H7 (cell line): ENCODE results near the gene SAMD13. TPM values are rescaled to one million over a fixed set of nuclear protein-coding genes. Genes with fewer than 3 reads are reported as not detected.

Experiments used
- DNase-seq: peaks from one replicate; pipeline ENCODE4 v3.0.0; 2012
- H3K27me3 ChIP-seq: 2 replicates; pipeline ENCODE4 v1.6.0; 2011; ENCODE audit warnings: mild to moderate bottlenecking, low read length; ENCODE audit not compliant: control insufficient read depth, insufficient read depth
- H3K36me3 ChIP-seq: replicated peaks from 2 replicates; pipeline ENCODE4 v1.5.1; 2011; ENCODE audit warnings: low read length; ENCODE audit not compliant: control insufficient read depth, insufficient read depth
- H3K4me3 ChIP-seq: 2 replicates; pipeline ENCODE4 v1.5.1; 2011; ENCODE audit warnings: low read depth, mild to moderate bottlenecking, control low read depth, low read length, moderate library complexity; ENCODE audit not compliant: insufficient read depth
- total RNA-seq: library from RNA; depleted of rRNA; stranded (reverse); fragments of >200 nt; shearing (Covaris generic); gene quantifications from 2 replicates; pipeline ENCODE4 v1.2.3, GENCODE V29; 2014

Gene SAMD13
- total RNA-seq, 1 experiment from 2014 or later: 2.1 TPM

DNA sequence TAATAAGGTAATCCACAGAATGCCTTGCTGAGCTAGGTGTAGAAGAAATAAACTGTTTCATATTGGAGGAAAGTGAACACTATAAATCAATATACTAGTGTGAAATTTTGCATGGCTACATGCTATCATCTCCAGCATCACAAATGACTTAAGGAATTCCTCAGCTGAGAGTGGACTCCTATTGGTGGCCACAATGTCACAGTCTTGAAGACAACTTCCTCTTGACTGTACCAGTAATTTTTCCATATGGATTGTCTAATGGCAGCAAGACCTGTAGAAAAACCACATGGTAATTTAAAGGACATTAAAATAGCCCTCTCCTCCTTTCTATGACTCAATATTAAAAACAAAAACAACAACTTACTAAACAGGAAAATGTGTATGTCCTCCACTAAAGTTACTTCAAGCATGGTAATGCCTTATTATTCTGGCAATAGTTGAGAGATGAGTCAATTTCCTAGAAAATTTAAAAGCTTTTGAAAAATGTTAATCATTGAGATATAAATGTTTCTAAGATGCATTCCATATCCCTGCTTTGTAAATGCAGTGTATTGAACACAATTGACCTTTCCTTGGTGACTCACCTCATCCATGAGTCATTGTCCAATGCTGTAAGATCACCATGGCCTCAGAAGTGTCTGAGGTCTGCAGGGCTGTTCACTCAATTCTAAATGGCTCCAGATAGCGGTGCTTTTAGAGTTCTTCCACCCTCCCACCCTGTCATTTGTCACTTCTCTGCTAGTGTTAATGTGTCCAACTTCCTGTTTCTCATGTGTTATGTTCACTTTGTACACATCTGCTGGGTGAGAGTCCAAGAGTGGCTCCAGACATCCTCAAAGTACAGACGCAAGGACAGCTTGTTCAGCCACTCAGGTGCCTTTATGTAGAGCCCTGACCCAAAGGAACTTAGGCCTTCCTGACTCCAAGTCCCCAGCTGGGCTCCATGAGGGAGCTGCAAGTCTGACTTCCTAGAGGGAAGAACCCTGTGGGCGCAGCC is 64.0 kb downstream of the SAMD13 start:
- H3K4me3 ChIP-seq: no peak overlapping the region
- no peaks in the 10 kb centered on the region for H3K36me3 ChIP-seq
- DNase-seq: no peak
- H3K27me3 ChIP-seq: no peaks in the 10 kb centered on the region

DNA sequence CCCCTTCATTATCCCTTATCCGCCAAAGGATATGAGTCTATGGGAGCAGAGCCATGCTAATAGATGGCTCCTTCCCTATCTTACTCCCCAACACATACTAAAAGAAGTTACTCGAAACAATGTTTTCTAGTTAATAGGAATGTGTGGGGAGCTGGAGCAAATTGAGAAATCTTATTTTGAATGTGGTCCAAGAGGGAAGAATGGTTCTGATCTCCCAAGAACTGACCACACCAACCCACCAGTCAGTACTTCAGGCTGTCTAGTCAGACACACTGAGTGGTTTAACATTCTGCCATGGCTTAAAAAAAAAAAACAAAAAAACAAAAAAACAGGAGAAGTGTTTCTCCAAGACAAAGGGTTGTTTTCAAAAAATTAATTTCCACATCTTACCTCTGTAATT is 65.3 kb downstream of the SAMD13 start:
- DNase-seq: no peak
- H3K36me3 ChIP-seq: no peaks in the 10 kb centered on the region
- H3K4me3 ChIP-seq: no peak overlapping the region
- no peaks in the 10 kb centered on the region for H3K27me3 ChIP-seq

DNA sequence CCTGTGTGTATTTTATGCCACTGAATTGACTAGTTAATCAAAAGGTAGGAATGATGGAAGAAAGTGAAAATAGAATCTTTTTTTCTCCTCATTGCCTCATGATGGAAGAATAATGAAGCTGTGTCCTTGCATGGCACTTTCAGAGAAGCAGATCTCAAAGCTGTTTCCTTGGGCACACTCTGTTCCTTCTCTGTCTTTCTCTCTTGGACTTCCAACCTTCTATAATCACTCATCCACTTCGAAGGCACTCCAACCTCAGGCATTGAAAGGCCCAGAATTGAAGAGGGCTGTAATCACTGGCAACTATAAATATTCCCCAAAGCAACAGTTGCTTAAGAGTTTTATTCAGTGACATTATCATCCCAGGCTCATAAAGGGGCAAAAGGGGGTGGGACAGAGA is 65.7 kb downstream of the SAMD13 start:
- Histone ChIP-seq H3K27me3 (no peaks in the 10 kb centered on the region), H3K4me3 (no peak overlapping the region), H3K36me3 (no peaks in the 10 kb centered on the region)
- no peak for DNase-seq

DNA sequence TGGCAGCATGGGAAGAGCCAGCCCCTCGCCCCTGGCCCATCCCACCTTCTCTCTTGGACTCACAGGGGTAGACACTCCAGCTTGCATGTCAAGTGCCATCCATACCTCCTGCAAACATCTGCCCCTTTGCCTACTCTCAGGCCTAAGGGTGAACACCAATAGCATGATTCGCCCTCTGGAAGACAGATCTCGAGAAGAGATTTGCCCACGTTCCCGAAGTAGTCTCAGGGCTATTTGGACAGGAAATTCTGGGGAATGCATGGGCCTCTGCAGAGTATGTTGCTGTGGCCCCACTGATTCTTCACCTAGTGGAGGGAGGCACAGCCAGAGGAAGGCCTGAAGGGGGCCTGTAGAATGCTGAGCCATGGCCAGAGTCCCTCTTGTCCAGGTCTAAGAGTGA is 66.9 kb downstream of the SAMD13 start:
- no peaks in the 10 kb centered on the region for H3K36me3 ChIP-seq
- H3K27me3 ChIP-seq: no peaks in the 10 kb centered on the region
- DNase-seq: no peak
- no peak overlapping the region for H3K4me3 ChIP-seq

DNA sequence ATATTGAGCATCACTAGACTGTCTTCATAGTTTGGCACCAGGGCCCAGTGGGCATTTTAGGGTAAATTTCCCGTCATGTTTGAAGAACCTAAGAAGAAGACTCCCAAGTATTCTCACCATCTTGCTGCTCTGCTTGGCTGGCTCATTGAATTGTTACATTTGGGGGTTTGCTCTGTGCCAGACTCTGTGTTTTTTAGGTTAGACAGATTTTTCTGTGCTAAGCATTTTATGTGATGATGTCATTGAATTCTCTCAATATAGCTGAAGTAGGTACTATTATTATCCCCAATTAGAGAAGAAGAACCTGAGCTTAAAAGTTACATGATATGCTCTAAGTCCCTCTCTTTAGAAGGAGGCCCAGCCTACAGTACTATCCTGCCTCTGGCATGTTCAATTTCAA is 68.8 kb downstream of the SAMD13 start:
- no peak for DNase-seq
- no peaks in the 10 kb centered on the region for H3K36me3 ChIP-seq
- H3K27me3 ChIP-seq: no peaks in the 10 kb centered on the region
- no peak overlapping the region for H3K4me3 ChIP-seq

DNA sequence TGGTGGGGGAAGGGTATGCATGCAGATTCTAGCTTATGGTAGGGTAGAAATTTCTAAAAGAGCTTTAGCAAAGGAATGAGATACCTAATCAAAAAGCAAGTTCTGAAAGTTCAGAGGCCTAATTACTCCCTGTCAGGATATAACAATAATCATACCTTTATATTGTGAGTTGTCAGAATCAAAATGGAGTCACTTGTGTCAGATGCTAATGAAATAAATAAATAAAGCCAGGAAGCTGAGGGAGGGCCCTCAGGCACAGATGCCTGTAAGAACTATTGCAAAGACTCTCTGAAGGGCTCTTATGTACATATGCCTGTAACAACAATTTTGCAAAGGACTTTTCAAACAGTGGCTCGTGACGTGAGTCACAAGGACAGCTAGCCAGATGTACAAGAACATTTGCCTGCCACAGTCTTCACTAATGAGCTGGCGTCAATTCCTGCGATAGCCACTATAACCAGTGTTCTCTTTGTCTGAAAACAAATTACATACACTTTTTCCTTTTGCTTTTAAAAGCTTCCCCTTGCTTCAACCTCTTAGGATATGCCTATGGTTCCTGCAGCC is 69.4 kb downstream of the SAMD13 start:
- no peak for DNase-seq
- H3K36me3 ChIP-seq: no peaks in the 10 kb centered on the region
- no peaks in the 10 kb centered on the region for H3K27me3 ChIP-seq
- no peak overlapping the region for H3K4me3 ChIP-seq

DNA sequence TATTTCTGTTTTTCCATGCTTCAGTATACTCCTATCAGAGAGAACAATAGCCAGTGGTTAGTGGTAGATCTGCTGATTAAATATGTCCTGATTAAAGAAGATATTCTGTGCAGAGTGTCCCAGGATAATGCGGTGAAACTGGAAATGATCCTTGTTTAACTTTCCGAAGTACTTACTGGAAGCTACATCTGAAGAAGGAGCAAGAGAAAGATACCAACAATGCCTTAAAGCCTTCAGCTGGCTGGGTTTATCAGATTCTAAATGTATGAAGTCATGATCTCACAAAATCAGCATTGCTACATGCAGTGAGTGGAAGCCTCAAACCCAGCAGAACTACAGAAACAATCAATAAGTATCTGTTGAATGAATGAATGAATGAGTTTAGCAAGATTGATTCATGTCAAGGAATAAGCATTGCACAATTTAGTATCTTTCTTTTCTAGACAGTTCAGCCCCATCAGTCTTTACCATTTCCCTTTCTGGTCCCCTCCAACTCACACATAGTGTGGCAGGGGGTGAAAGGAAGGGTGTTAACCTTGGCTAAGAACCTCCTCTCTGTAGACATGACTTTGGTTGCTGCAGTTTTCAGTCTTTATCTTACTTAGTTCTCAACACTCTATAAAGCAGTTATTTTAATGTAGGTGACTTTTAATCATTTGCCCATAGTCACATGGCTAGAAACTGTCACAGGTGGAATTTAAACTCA is 72.1 kb downstream of the SAMD13 start:
- Histone ChIP-seq H3K27me3 (no peaks in the 10 kb centered on the region), H3K36me3 (no peaks in the 10 kb centered on the region), H3K4me3 (no peak overlapping the region)
- no peak for DNase-seq

DNA sequence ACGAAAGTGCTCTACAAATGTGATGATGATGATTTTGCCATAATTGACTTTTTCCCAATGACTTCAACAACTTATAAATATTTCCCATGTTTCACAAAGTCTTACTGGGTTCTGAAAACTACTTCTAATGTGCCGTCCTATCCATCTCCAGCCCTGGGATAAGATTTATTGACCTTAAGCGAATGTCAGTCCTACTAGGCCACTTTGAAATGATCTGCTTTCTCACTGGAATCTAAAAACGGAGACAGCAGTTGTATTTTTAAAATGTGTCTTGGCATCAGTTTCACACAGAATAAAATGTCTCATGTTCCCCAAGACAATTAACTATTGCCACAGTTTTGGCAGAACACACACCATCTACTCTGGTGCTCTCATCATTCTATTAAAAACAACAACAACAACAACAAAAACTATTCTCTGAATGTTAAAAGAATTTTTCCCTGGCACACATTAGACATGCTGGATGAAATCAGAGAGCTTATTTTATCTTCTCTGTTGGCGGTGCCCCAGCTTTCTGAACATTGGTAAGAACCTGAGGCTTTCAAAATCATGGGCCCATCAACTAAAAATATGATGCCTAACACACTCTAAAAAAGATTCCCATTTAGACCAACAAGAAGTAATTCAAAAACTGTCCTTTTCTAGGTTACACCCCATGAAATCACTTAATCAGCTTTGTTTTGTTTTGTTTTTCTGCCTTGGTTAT is 73.6 kb downstream of the SAMD13 start:
- no peak for DNase-seq
- H3K36me3 ChIP-seq: no peaks in the 10 kb centered on the region
- no peak overlapping the region for H3K4me3 ChIP-seq
- no peaks in the 10 kb centered on the region for H3K27me3 ChIP-seq

DNA sequence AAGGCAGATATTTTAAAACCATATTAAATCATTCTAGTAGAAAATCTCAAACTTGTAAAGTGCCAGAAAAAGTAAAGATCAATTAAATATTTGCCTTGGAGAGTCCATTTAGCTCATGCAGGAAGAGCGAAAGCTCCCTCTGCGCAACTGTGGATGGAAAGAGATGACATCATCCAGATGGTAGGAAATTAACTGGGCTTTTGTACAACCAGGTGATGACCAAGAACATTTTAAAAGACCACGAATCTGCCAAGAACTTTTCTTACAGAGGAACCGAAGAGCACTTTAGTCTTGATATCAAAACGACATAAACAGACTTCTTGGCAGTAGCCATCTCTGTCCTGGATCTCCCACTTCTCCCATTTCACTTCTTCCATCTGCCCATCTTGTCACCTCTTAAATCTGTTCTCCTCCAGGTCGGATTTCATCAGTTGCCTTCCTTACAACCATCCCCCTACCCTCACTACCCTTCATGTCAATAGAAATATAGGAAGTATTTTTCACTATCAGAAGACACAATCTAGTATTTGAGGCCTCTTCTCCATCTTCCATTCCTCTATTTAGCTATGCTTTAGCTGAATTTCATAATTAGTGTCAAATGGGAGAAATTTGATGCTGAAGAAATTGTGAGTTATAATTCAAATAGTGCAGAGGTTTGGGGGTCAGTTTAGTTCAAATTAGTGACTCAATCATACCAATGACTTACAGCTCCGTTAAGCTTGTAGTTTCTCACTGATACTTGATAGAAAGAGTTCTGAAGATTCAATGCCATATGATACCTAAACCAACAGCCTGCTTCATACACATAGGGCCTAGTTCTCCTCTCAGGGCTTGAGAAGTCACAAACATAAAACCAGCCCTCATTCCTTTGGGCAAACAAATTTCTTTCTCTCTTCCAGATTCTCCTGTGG is 74.7 kb downstream of the SAMD13 start:
- H3K27me3 ChIP-seq: no peaks in the 10 kb centered on the region
- DNase-seq: no peak
- no peaks in the 10 kb centered on the region for H3K36me3 ChIP-seq
- no peak overlapping the region for H3K4me3 ChIP-seq

DNA sequence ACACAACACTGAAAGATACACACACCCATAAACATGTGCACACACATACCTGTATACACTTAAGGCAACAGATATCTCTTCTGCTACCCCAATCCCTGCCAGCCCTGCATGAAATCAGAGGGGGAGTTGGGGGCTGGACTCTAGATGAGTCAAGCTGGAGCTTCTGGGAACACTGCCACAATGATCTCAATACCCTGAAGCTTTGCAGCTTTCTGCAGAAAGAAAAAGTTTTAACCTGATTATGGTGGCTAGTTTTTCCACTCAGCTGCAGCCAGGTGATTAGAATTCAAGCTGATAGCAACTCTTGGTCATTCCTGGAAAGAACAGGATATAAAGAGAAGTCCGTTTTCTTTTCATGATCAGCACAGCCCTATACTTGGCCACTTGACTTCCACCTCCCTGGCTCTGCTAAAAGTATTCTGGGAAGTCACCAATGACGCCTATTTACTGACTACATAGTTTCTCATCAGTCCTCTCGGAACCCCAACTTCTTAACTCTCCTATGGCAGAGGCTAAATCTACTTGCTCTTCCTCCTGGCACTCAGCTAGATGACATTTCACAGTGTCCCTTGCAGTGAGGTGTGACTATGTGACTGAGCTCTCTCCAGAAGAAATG is 76.1 kb downstream of the SAMD13 start:
- Histone ChIP-seq H3K27me3 (no peaks in the 10 kb centered on the region), H3K36me3 (no peaks in the 10 kb centered on the region), H3K4me3 (no peak overlapping the region)
- DNase-seq: no peak

DNA sequence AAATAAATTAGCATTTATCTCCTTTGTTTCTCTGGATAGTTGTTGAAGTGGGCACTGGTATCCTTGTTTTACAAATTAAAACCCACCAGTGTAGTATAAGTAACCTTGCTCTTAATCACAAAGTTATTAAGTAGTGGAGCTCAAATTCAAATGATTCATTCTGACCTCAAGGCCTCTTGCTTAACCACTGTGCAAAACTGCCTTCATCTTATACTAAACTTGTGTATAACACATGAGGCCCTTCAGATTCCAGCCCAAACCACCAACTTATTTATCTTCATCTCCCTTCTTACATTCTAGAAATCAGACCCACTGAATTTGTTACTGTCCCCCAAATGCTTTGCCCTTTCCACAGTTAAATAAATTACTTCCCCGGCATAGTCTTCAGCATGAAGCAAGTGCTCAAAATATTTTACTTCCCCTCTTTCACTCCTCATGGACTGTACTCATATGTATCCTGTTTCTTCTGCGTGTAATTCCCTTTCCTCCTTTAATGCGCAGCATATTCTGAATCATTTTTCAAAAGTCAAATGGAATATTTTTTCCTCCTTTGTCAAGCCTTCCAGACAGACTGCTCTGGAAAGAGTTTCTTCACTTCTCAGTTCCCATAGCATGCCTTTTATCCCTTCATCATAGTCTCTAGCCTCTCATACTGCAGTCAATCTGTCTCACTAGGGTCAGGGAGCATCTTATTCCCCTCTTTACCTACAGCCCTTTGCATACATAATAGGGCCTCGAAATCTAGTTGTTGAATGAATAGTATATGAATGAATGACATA is 77.8 kb downstream of the SAMD13 start:
- no peak for DNase-seq
- Histone ChIP-seq H3K4me3 (no peak overlapping the region), H3K27me3 (no peaks in the 10 kb centered on the region; the same call in 1 of the 2 replicates), H3K36me3 (no peaks in the 10 kb centered on the region)

DNA sequence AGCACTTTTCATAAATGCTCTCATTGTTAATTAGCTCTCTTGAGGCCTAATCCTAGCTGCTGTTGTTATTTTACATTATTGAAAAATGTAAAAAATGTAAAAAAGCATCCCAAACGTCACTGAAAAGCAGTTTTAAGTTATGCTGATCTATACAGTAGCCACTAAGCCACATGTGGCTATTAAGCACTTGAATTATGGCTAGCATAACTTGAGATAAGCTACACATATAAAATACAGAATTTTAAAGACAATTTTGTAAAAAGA is 78.3 kb downstream of the SAMD13 start:
- DNase-seq: no peak
- Histone ChIP-seq H3K27me3 (no peaks in the 10 kb centered on the region; the same call in 1 of the 2 replicates), H3K36me3 (no peaks in the 10 kb centered on the region), H3K4me3 (no peak overlapping the region)

DNA sequence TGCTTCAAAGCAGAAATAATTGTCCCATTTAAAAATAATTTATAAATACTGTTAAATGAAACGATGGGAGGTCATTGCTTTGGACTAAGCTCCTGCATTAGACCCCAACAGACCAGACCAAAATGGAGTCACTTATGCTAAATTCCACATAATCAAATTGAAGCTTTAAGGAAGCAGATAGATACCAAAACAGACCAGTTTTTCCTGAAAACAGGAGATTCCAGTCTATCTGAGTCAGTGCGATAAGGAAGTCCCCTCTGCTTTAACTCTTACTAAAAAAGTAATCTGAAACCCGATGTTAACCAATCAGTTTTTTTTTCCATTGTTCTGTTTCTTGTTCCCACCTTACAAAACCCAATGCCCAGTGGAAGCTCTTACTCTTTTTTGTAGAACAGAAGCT is 80.6 kb downstream of the SAMD13 start:
- DNase-seq: no peak
- no peak overlapping the region for H3K4me3 ChIP-seq
- no peaks in the 10 kb centered on the region; the same call in 1 of the 2 replicates for H3K27me3 ChIP-seq
- no peaks in the 10 kb centered on the region for H3K36me3 ChIP-seq
